Measurements from ENCODE around the gene CORIN.

CORIN gene

GRCh38 chr4:47642191-47642830 is 195.6 kb downstream of the CORIN start:
- DNase-seq (ENCODE audit: low spot score) = no peak

DNA sequence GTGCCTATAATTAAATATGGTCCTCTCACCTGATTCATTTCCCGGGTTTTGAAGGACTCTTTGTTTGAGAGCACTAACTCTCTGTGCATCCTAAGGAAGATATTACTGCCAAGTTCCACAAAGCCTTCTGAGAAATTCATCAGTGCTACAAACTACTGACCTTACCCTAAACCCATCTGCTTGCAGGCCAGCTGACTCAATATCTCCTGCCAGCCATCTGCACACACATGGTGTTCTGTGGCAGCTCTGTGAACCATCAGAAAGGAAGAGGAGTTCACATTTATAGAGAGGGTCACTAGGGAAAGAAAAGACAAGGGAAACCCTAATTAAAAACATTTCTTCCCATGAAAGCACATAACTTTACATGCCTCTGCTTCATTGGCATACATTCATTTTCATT is 196.1 kb downstream of the CORIN start:
- DNase-seq (ENCODE audit: low spot score) = no peak

GRCh38 chr4:47640911-47641310 is 197.0 kb downstream of the CORIN start:
- no peak for DNase-seq (ENCODE audit: low spot score)

- DNase-seq (ENCODE audit: low spot score) = no peak
Observed at GRCh38 chr4:47639531-47639930, 198.3 kb downstream of the CORIN start.

DNA sequence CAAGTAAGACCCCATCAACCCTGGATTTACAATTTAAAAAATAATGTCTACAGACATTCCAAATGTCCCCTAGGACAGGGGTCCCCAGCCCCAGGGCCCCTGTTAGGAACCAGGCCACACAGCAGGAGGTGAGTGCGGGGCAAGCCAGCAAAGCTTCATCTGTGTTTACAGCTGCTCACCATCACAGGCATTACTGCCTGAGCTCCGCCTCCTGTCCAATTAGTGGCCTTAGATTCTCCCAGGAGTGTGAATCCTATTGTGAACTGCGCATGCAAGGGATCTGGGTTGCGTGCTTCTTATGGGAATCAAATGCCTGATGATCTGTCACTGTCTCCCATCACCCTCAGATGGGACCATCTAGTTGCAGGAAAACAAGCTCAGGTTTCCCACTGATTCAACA is 206.7 kb downstream of the CORIN start:
- DNase-seq (ENCODE audit: low spot score) = no peak

GRCh38 chr4:47624031-47624441 is 213.8 kb downstream of the CORIN start:
- DNase-seq (ENCODE audit: low spot score) = no peak

- DNase-seq (ENCODE audit: low spot score) = no peak
Observed at GRCh38 chr4:47621181-47621580, 216.7 kb downstream of the CORIN start.

DNA sequence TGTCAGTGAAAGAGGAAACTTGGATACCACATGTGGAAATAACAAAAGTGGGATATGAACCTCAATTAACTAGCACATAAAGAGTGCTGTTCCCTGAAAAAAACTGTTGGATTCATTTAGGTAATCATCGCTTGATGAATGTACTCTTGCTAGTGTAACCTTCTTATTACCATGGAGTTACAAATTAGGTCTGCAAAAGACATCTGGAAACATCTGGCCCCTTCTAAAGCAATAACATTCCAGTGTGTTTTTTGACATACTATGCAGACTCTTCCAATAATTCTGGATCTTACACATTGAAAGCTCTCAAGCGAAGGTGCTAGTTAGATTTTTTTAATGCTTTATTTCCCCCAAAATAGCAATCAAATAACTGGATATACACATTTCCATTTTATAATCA is 218.2 kb downstream of the CORIN start:
- DNase-seq (ENCODE audit: low spot score) = no peak

- no peak for DNase-seq (ENCODE audit: low spot score)
Observed at GRCh38 chr4:47617607-47618006, 220.3 kb downstream of the CORIN start.

DNA sequence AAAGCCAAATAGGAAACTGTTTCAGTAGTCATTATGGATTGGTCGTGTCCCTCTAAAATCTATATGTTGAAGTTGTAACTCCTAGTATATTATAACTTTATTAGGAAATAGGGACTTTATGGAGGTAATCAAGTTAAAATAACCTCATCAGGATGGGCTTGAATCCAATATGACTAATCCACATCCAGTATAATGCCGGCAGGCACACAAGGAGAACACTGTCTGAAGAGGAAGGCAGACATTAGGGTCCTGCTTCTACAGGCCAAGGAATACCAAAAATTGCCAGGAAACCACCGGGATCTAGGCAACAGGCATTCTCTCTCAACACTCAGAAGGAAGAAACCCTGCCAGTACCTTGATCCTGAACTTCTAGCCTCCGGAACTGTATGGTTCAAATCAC is 222.5 kb downstream of the CORIN start:
- no peak for DNase-seq (ENCODE audit: low spot score)

DNA sequence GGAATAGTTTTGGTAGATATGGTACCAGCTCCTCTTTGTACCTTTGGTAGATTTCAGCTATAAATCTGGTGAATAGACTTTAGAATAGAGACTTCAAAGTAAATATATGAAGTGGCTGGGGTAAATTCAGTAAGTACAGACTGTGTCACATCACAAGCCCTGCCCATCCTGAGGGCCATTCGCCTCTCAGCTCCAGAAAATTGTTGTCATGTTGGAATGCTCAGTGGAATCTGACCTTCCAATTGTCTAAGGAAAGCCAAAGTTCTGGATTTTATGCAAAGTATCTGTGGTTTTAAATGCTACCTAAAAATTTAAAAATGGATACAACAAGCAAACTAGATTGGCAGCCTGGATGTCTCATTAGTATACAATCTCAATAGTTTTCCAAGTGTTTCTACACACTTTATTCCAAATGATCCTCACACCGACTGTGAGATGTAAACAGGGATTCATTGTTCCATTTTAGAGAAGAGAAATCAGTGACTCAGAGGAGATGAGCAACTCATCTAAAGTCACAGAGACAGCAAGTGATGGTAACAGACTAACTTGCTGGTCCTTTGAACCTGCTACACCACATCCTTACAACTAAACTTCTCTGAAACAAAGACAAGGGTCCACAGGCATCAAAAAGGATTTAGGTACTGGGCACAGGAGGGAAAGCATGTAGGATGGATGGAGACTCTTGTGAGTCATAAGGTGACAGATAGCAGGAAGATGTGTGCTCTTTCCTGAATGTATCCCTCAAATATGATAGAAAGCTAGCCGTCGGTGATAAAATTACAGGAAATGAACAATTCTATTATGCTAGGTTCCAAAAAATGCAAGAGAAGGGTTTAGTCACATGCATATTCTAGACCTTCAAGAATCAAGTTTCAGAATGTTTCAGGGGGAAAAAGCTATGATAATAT is 225.5 kb downstream of the CORIN start:
- no peak for DNase-seq (ENCODE audit: low spot score)

- no peak for DNase-seq (ENCODE audit: low spot score)
Observed at GRCh38 chr4:47606482-47606881, 231.4 kb downstream of the CORIN start.

DNA sequence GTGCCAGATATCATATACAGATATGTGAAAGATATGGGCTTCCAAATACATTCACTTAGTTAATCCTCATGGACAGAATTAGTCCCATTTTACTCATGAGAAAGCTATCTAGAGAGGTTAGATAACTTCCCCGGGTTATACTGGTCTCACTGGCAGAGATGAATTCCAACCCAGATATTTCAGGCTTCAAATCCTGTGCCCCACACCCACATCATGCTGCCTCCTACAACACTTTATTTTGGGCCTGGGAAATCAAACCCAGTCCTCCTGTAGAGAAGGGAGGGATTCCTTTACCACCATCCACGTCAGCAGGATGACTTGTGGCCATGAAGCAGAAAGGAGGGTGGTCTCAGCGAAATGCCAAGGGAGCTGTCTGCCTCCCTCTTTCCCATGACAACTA is 239.0 kb downstream of the CORIN start:
- DNase-seq (ENCODE audit: low spot score) = no peak

GRCh38 chr4:47598320-47598719 is 239.5 kb downstream of the CORIN start:
- no peak for DNase-seq (ENCODE audit: low spot score)

DNA sequence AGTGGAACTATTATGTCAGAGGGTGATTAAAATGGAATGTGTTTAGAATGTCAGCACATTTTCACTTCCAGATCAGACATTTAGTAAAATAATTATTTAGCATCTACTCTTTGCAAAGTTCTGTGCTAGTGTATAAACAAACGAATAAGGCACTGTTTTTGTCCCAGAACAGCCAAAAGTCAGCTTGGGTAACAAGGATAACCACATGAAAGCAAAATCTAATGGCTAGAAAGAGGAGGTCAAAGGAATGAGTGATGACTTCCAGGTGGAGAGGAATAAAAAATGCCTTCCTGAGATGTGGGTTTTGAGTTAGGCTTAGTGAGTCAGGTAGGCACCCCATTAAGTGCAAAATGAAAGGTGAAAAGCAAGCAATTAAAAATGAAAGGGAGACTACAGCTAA is 240.2 kb downstream of the CORIN start:
- DNase-seq (ENCODE audit: low spot score) = no peak

DNA sequence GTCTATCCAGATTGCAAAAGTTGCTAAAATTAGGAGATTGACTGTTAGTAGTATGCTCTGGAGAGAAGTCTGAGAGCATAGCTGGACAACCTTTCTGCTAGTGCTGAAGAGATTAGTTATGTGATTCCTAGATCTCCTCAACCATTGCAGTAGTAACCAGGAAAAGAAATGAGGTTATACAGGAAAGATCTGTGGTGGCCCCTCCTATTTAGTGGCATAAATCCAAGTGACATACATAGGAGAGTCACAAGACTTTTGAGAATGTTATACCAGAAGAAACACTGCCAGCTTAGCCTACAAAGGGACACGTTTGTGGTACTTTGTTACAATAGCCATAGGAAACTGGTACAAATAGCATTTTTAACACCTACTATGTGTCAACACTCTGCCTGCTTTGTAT is 247.5 kb downstream of the CORIN start:
- DNase-seq (ENCODE audit: low spot score) = no peak

DNA sequence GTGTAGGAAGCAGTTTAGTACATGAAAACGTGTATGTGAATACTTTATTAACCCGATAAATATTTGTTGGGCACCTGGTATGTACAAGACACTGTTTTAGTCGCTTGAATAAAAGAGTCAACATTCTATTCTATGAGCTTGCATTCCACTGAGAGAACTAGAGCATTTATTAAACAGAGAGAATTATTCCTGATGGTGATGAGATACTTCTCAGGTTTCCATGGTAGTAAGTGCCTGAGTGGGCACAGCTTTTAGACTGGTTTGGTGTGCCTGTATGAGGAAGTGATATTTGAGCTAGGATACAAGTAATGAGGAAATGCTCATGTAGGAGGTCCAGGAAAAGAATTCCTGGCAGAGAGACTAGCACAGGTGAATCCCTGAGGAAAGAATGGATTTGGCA is 258.6 kb downstream of the CORIN start:
- no peak for DNase-seq (ENCODE audit: low spot score)

DNA sequence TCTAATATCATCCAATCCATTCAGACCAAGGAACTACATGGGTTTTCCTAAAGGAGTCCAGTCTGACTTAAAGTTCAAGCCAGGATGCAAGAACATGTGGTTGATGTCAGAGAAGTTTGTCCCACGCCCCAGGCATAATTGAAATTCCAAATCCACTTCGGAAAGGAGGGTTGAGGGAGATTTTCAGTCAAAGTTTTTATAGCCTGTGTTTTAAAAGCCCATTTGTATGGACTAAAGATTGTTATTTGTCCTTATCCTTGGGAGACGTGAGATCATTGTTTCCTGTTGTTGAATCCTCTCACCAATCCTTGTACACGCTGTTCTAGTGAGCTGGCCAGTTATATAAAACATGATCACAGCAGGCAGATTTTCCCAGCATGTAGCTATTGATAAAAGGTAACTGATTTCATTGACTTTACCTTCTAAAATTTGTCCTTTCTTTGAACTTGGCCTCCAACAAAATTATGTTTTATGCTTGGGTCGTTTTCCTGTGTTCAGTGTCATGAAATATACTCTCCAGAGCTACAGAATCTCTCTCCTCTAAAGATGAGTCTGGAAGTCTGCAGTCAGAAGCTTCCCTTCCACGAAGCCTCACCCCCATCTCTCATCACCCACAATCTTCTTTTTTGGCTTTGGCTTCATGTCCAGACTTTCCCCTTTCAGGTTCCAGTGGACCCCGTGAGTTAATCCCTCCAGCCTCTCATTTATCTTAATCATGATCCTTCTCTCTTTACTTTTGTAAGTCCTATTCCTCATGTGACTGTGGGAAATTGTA is 259.9 kb downstream of the CORIN start:
- DNase-seq (ENCODE audit: low spot score) = no peak

DNA sequence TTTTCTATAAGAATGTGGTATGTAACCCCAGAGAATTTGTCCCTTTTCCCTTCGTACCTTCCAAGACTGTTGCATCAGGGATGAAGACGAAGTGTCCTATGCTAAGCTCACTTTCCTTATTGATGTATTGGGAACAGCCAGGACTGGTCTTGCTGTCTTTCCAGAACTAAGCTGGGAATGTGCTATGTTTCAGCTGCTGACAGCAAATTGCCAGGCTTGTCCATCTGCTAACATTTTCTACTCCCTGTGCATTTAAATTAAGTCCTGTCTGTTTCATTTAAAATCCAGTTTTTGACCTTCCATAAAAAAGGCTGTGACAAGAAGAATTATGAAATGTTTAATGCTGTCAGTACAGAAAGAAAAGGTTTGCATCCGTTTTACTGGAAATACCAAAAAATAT is 264.9 kb downstream of the CORIN start:
- no peak for DNase-seq (ENCODE audit: low spot score)

DNA sequence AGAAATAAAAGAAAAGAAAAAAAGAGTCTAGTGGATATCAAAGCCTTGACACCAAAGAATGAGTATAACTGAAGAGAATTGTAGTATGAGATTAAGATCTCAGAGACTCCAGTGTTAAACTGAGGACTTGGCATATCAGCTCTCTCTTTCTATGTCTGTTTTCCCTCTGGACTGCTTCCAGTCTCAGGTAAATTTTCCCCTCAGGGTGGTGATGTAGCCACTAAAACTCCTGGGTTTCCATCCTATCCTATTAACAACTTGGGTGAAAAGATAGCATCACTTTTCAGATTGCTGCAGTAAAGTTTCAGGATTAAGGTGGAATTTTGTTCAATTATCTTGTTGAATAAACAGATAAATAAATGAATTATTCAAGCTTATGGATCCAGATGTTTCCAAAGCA is 267.1 kb downstream of the CORIN start:
- DNase-seq (ENCODE audit: low spot score) = no peak

GRCh38 chr4:47567511-47567910 is 270.4 kb downstream of the CORIN start:
- DNase-seq (ENCODE audit: low spot score) = no peak

- no peak for DNase-seq (ENCODE audit: low spot score)
Observed at GRCh38 chr4:47566969-47567368, 270.9 kb downstream of the CORIN start.

- DNase-seq (ENCODE audit: low spot score) = no peak
Observed at GRCh38 chr4:47566566-47566965, 271.3 kb downstream of the CORIN start.
